HEK293 (cell line): ENCODE measurements around the gene PRKRA.

Experiments
- CTCF ChIA-PET: fragments of 350-600 bp; formaldehyde crosslinking; extraction: SDS; loops from one replicate; lab custom pipeline; 2021; ENCODE audit warnings: antibody characterized with exemption; lab: Yijun Ruan, JAX
- POLR2A ChIA-PET: fragments of 300-600 bp; formaldehyde crosslinking; extraction: SDS; loops from one replicate; lab custom pipeline; 2020; ENCODE audit warnings: antibody characterized with exemption, inconsistent platforms; lab: Yijun Ruan, JAX
- H3K27ac ChIP-seq: fragments of 200-500 bp; sonication (Bioruptor generic); 2 replicates; pipeline ENCODE4 v1.5.1; 2014; ENCODE audit warnings: low read depth, low read length, control low read depth, inconsistent platforms; ENCODE audit errors: extremely low read depth
- H3K36me3 ChIP-seq, 2 experiments: fragments of 200-500 bp in 1 of 2; sonication (Bioruptor generic) in 1 of 2; 1 replicate in 1 of 2; 2 replicates in 1 of 2; pipeline ENCODE4 v1.5.1; 2014 to 2017; ENCODE audit warnings: inconsistent platforms in 2 of 2, low read length in 2 of 2; ENCODE audit not compliant: control insufficient read depth in 2 of 2, insufficient read depth in 1 of 2
- H3K4me1 ChIP-seq: fragments of 200-500 bp; sonication (Bioruptor generic); 2 replicates; pipeline ENCODE4 v1.5.1; 2014; ENCODE audit warnings: mild to moderate bottlenecking, low read length, inconsistent platforms; ENCODE audit not compliant: control insufficient read depth, insufficient read depth
- H3K4me3 ChIP-seq: 2 replicates; pipeline ENCODE4 v1.5.1; 2011; ENCODE audit warnings: low read depth, mild to moderate bottlenecking, control low read depth, low read length, moderate library complexity
- H3K9me3 ChIP-seq: fragments of 200-500 bp; sonication (Bioruptor generic); 2 replicates; pipeline ENCODE4 v1.5.1; 2014; ENCODE audit warnings: low read depth, low read length, inconsistent platforms; ENCODE audit not compliant: control insufficient read depth, insufficient read depth
- BCL11A ChIP-seq: fragments of 450-650 bp; formaldehyde crosslinking; IDR thresholded peaks from 2 replicates; pipeline ENCODE4 v1.5.1; 2016; ENCODE audit warnings: low read depth, missing biosample characterization, missing genetic modification characterization
- BCL11B ChIP-seq: fragments of 450-650 bp; formaldehyde crosslinking; IDR thresholded peaks from 2 replicates; pipeline ENCODE4 v1.5.1; 2016; ENCODE audit warnings: low read depth, missing biosample characterization, missing genetic modification characterization
- IKZF3 ChIP-seq: fragments of 450-650 bp; IDR thresholded peaks from 2 replicates; pipeline ENCODE4 v1.5.0; 2018; ENCODE audit warnings: missing biosample characterization, mild to moderate bottlenecking, missing genetic modification characterization, moderate library complexity
- MYNN ChIP-seq: fragments of 450-650 bp; formaldehyde crosslinking; IDR thresholded peaks from 2 replicates; pipeline ENCODE4 v1.5.1; 2016; ENCODE audit warnings: missing biosample characterization, missing genetic modification characterization, borderline replicate concordance
- ZNF133 ChIP-seq: fragments of 450-650 bp; formaldehyde crosslinking; IDR thresholded peaks from 2 replicates; pipeline ENCODE4 v1.5.1; 2016; ENCODE audit warnings: missing biosample characterization, missing genetic modification characterization
- ZNF157 ChIP-seq: fragments of 450-650 bp; formaldehyde crosslinking; IDR thresholded peaks from 2 replicates; pipeline ENCODE4 v1.5.1; 2016; ENCODE audit warnings: missing biosample characterization, missing genetic modification characterization
- ZNF214 ChIP-seq: fragments of 450-650 bp; formaldehyde crosslinking; IDR thresholded peaks from 2 replicates; pipeline ENCODE4 v1.5.1; 2017; ENCODE audit warnings: missing biosample characterization, mild to moderate bottlenecking, missing genetic modification characterization, borderline replicate concordance
- ZNF23 ChIP-seq: fragments of 450-650 bp; formaldehyde crosslinking; IDR thresholded peaks from 2 replicates; pipeline ENCODE4 v1.5.1; 2016; ENCODE audit warnings: missing biosample characterization, missing genetic modification characterization, borderline replicate concordance
- ZNF37A ChIP-seq: fragments of 450-650 bp; IDR thresholded peaks from 2 replicates; pipeline ENCODE4 v1.5.1; 2018; ENCODE audit warnings: missing biosample characterization, missing genetic modification characterization
- ZNF473 ChIP-seq: fragments of 450-650 bp; formaldehyde crosslinking; IDR thresholded peaks from 2 replicates; pipeline ENCODE4 v1.5.1; 2017; ENCODE audit warnings: missing biosample characterization, missing genetic modification characterization
- ZNF48 ChIP-seq: fragments of 450-650 bp; formaldehyde crosslinking; IDR thresholded peaks from 2 replicates; pipeline ENCODE4 v1.5.1; 2016; ENCODE audit warnings: missing biosample characterization, missing genetic modification characterization
- ZNF558 ChIP-seq: fragments of 450-650 bp; formaldehyde crosslinking; IDR thresholded peaks from 2 replicates; pipeline ENCODE4 v1.5.1; 2016; ENCODE audit warnings: missing biosample characterization, missing genetic modification characterization
- ZNF571 ChIP-seq: fragments of 450-650 bp; formaldehyde crosslinking; IDR thresholded peaks from 2 replicates; pipeline ENCODE4 v1.5.0; 2017; ENCODE audit warnings: missing biosample characterization, missing genetic modification characterization
- ZNF596 ChIP-seq: fragments of 450-650 bp; IDR thresholded peaks from 2 replicates; pipeline ENCODE4 v1.5.0; 2018; ENCODE audit warnings: missing biosample characterization, mild to moderate bottlenecking, missing genetic modification characterization, moderate library complexity
- ZNF76 ChIP-seq: fragments of 450-650 bp; formaldehyde crosslinking; IDR thresholded peaks from 2 replicates; pipeline ENCODE4; 2016; ENCODE audit warnings: low read depth, missing biosample characterization, missing genetic modification characterization, borderline replicate concordance
- ZSCAN30 ChIP-seq: fragments of 450-650 bp; IDR thresholded peaks from 2 replicates; pipeline ENCODE4 v1.5.1; 2018; ENCODE audit warnings: missing biosample characterization, mild to moderate bottlenecking, missing genetic modification characterization, moderate library complexity
- TF ChIP-seq, protein P1 (sequence below): fragments of 450-650 bp; formaldehyde crosslinking; IDR thresholded peaks from 2 replicates; pipeline ENCODE4 v1.5.1; 2016; ENCODE audit warnings: missing biosample characterization, missing genetic modification characterization
- TF ChIP-seq, protein P2 (sequence below): fragments of 450-650 bp; formaldehyde crosslinking; conservative IDR thresholded peaks from 2 replicates; pipeline ENCODE4 v1.5.1; 2016; ENCODE audit warnings: low read depth, missing biosample characterization, missing genetic modification characterization
- TF ChIP-seq, protein P3 (sequence below): fragments of 450-650 bp; formaldehyde crosslinking; IDR thresholded peaks from 2 replicates; pipeline ENCODE4 v1.5.1; 2016; ENCODE audit warnings: missing biosample characterization, missing genetic modification characterization
- TF ChIP-seq, protein P4 (sequence below): fragments of 450-650 bp; formaldehyde crosslinking; IDR thresholded peaks from 2 replicates; pipeline ENCODE4 v1.5.1; 2016; ENCODE audit warnings: missing biosample characterization, missing genetic modification characterization, low read depth

PRKRA gene

DNA sequence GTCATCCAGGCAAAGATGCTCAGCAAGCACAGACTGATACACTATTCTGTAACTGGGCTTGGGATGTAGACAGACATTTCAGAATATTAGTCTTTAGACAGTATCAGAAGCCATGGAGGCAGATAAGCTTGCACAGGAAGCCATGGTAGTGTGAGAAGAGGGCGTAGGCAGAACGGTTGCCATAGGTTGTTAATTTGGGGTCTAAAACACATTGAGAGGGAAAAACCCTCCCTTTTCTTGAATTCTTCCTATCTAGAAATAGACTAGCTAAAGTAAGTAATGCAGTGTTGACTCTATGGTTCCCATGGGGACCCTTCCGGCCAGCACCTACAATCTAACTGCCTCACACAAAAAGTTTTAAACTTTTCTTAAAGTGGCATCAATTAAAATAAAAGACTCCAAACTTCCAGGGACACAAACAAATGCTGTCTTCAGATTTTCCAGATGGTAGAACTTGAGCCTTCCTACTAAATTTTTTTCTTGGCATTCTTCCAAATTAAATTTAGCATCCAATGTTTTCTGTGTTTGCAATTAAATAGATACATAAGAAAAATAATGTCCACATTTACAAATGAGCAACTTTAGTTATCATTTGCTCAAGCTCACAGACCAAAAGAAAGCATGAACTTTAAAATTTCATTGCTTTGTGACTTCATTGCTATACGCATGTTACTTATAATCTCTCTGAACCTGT is 1.9 kb downstream of the PRKRA start:
- ChIA-PET POLR2A (interaction anchor here (0.6 to 1.9 kb wide), 3 partner anchors 16 to 18 kb away, joined by 3 to 6 read pairs (median 6); no protein-coding TSS in a partner anchor), CTCF (interaction anchor here (0.7 to 3.3 kb wide), 5 partner anchors 32 to 143 kb away, joined by 3 to 16 read pairs (median 4); no protein-coding TSS in a partner anchor)
- Histone ChIP-seq H3K4me3 (peak overlapping the region; percentile 92; the same call in 1 of the 2 replicates), H3K27ac (no peak overlapping the region), H3K4me1 (0 out of 2 replicates have a peak, but pooled peaks cover 9% of the 10 kb centered on the region), H3K36me3 (peaks cover 9 to 52% of the 10 kb centered on the region in 2 experiments), H3K9me3 (no peaks in the 10 kb centered on the region)
- no peak for TF ChIP-seq ZNF48 (tag by site-specific recombination)
- no peak for TF ChIP-seq ZSCAN30 (tag by site-specific recombination)
- TF ChIP-seq ZNF157 (tag by site-specific recombination) = no peak
- TF ChIP-seq ZNF473 (tag by site-specific recombination) = no peak
- no peak for TF ChIP-seq ZNF76 (tag by site-specific recombination)
- TF ChIP-seq MYNN = peak; percentile 86

DNA sequence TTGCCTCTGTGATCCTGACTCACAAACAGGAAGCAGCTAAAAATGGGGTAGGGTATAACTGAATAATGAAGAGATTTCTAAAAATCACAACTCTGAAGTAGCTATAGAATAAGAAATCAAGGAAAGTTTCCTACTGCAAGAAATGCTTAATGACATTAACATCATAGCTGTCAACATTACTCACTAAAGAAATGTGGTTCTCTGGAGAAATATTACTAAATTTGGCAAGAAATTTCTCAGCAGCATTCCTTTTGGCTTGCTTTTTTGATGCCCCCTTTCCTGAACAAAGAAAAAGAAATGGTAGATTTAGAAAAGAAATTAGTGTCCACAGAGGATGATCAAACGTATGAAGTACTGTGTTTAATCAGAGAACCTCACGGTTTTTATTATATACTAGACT is 9.5 kb downstream of the PRKRA start:
- no peaks in the 10 kb centered on the region for H3K9me3 ChIP-seq
- CTCF ChIA-PET = interaction anchor here (0.6 to 2.0 kb wide), 3 partner anchors 23 to 139 kb away, joined by 3 to 7 read pairs (median 5); no protein-coding TSS in a partner anchor
- POLR2A ChIA-PET = interaction anchor here (0.7 to 0.9 kb wide), 2 partner anchors 10 to 23 kb away, joined by 4 to 5 read pairs; partner anchors contain the start of genes PJVK and PRKRA
- H3K27ac ChIP-seq = no peak overlapping the region
- no peak overlapping the region for H3K4me3 ChIP-seq
- H3K4me1 ChIP-seq = no peaks in the 10 kb centered on the region
- peaks cover 51 to 92% of the 10 kb centered on the region in 2 experiments for H3K36me3 ChIP-seq
- TF ChIP-seq ZNF596 (no peak), ZNF37A (no peak), ZNF558 (tag by site-specific recombination) (no peak), BCL11B (tag by site-specific recombination) (no peak), BCL11A (no peak), ZNF23 (no peak), ZNF133 (no peak), IKZF3 (tag by site-specific recombination) (no peak), ZNF571 (tag by site-specific recombination) (no peak), ZNF214 (tag by site-specific recombination) (no peak)
- TF ChIP-seq, protein P1, sequence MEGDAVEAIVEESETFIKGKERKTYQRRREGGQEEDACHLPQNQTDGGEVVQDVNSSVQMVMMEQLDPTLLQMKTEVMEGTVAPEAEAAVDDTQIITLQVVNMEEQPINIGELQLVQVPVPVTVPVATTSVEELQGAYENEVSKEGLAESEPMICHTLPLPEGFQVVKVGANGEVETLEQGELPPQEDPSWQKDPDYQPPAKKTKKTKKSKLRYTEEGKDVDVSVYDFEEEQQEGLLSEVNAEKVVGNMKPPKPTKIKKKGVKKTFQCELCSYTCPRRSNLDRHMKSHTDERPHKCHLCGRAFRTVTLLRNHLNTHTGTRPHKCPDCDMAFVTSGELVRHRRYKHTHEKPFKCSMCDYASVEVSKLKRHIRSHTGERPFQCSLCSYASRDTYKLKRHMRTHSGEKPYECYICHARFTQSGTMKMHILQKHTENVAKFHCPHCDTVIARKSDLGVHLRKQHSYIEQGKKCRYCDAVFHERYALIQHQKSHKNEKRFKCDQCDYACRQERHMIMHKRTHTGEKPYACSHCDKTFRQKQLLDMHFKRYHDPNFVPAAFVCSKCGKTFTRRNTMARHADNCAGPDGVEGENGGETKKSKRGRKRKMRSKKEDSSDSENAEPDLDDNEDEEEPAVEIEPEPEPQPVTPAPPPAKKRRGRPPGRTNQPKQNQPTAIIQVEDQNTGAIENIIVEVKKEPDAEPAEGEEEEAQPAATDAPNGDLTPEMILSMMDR = no peak
- TF ChIP-seq, protein P2, sequence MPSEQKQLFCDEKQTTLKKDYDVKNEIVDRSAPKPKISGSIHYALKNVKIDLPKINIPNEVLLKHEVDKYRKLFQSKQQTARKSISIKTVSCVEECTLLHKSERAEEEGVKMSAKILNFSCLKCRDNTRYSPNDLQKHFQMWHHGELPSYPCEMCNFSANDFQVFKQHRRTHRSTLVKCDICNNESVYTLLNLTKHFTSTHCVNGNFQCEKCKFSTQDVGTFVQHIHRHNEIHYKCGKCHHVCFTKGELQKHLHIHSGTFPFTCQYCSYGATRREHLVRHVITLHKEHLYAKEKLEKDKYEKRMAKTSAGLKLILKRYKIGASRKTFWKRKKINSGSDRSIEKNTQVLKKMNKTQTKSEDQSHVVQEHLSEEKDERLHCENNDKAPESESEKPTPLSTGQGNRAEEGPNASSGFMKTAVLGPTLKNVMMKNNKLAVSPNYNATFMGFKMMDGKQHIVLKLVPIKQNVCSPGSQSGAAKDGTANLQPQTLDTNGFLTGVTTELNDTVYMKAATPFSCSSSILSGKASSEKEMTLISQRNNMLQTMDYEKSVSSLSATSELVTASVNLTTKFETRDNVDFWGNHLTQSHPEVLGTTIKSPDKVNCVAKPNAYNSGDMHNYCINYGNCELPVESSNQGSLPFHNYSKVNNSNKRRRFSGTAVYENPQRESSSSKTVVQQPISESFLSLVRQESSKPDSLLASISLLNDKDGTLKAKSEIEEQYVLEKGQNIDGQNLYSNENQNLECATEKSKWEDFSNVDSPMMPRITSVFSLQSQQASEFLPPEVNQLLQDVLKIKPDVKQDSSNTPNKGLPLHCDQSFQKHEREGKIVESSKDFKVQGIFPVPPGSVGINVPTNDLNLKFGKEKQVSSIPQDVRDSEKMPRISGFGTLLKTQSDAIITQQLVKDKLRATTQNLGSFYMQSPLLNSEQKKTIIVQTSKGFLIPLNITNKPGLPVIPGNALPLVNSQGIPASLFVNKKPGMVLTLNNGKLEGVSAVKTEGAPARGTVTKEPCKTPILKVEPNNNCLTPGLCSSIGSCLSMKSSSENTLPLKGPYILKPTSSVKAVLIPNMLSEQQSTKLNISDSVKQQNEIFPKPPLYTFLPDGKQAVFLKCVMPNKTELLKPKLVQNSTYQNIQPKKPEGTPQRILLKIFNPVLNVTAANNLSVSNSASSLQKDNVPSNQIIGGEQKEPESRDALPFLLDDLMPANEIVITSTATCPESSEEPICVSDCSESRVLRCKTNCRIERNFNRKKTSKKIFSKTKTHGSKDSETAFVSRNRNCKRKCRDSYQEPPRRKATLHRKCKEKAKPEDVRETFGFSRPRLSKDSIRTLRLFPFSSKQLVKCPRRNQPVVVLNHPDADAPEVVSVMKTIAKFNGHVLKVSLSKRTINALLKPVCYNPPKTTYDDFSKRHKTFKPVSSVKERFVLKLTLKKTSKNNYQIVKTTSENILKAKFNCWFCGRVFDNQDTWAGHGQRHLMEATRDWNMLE (tag by site-specific recombination) = no peak
- TF ChIP-seq, protein P3, sequence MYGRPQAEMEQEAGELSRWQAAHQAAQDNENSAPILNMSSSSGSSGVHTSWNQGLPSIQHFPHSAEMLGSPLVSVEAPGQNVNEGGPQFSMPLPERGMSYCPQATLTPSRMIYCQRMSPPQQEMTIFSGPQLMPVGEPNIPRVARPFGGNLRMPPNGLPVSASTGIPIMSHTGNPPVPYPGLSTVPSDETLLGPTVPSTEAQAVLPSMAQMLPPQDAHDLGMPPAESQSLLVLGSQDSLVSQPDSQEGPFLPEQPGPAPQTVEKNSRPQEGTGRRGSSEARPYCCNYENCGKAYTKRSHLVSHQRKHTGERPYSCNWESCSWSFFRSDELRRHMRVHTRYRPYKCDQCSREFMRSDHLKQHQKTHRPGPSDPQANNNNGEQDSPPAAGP (tag by site-specific recombination) = no peak
- TF ChIP-seq, protein P4, sequence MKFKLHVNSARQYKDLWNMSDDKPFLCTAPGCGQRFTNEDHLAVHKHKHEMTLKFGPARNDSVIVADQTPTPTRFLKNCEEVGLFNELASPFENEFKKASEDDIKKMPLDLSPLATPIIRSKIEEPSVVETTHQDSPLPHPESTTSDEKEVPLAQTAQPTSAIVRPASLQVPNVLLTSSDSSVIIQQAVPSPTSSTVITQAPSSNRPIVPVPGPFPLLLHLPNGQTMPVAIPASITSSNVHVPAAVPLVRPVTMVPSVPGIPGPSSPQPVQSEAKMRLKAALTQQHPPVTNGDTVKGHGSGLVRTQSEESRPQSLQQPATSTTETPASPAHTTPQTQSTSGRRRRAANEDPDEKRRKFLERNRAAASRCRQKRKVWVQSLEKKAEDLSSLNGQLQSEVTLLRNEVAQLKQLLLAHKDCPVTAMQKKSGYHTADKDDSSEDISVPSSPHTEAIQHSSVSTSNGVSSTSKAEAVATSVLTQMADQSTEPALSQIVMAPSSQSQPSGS (tag by site-specific recombination) = no peak
